Activated T-cell treated with anti-CD3 and anti-CD28 coated beads for 48 hours (primary cell): ENCODE measurements around the gene ADARB1.

Experiments
- DNase-seq: peaks from one replicate; pipeline ENCODE4 v3.0.0-alpha.2; 2020; ENCODE audit warnings: low read depth

The ADARB1 gene

GRCh38 chr21:45152265-45152746 is 77.9 kb downstream of the ADARB1 start:
- DNase-seq: peak; percentile 64

DNA sequence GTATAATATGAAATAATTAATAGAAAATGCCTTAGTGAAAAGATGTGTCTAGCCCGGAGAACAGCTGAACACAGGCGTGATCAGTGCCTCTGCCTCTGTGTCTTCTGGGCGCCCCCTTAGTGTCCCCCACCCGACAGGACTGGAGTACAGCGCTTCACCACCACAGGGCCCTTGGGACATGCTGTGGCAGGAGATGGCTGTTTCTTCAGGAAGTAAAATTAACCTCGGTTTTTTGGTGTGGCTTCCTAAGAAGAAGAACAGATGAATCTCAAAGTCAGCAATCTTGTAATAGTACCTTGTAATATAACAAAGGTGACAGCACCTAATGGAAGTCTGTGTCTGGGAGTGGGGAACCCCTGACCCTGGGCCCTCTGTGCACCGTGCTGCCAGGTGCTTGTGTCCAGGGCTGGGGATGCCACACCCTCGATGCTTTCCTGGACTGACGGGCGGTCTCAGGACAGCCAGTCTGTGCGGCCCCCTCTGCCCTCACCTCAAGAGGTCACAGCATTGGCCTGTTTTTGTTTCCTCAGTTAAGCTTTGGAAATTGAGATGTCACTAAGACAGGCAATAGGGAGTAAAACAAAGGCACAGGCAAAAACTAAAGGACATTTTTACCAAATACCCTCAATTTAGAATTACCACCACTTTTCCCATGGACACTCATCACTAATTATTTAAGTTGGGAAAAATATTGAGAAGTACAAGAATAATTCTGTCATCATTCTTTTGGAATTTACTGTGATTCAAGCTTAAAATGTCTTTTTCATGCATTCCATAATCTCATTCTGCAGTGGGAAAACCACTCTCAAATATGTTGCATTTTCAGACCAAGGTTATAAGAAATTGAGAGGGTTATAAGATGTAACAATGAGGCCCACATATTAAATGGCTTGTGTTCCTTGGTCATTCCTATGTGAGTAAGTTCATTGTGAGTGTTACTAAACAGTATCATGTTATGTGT is 79.3 kb downstream of the ADARB1 start:
- DNase-seq: no peak

- peak; percentile 8 for DNase-seq
Observed at GRCh38 chr21:45154511-45155508, 80.4 kb downstream of the ADARB1 start.

- no peak for DNase-seq
Observed at GRCh38 chr21:45155910-45156309, 81.5 kb downstream of the ADARB1 start.

- no peak for DNase-seq
Observed at GRCh38 chr21:45156459-45156858, 82.1 kb downstream of the ADARB1 start.

DNA sequence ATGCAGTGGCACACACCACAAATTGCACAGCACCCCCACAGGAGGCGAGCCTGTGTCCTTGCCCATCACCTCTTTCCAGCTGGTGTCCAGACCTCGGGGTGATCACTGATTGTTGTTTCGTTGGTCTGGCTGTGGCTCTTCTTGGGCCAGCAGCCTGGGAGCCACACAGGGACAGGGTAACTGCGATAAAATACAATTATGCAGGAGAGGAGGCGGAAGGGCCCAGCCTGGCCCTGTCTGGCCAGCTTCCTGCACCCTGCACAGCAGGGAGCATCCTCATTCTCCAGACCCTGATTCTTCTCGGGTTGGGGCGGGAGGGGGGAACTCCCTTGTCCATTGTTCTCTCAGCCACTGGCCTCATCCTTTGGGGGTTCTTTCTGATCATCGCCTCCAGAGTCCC is 83.6 kb downstream of the ADARB1 start:
- no peak for DNase-seq

DNA sequence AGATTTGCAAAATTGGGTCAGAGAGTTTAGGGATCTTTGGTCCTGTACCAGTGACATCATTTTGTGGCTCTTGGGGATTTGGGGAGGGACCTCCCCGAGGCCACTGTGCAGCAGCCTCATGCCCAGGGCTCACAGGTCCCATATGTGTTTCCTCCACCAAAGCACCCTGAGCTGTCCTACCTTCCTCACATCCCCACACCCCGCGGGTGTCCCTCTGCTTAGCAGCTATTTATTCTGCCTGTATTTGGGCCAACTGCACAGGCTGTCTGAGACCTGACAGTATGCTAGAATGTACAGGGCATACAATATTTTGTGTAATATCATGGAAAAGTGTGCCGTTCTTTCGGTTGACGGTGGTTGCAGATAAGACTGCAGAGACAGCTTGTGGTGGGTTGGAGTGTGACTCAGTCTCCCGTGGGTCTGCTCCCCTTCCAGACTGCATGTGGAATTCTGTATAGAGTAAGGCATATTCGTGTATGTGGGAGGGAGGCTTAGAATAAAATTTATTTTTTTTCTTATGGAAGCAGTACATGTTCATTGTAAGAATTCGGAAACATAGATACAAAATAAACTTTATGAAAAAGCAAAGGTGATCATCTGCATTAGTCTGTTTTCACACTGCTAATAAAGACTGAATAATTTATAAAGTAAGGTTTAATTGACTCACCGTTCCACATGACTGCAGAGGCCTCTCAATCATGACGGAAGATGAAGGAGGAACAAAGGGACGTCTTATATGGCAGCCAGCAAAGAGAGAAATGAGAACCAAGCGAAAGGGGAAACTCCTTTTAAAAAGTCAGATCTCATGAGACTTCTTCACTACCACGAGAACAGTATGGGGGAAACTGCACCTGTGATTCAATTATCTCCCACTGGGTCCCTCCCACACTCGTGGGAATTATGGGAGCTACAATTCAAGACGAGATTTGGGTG is 84.4 kb downstream of the ADARB1 start:
- no peak for DNase-seq

GRCh38 chr21:45160198-45160597 is 85.8 kb downstream of the ADARB1 start:
- DNase-seq: no peak

DNA sequence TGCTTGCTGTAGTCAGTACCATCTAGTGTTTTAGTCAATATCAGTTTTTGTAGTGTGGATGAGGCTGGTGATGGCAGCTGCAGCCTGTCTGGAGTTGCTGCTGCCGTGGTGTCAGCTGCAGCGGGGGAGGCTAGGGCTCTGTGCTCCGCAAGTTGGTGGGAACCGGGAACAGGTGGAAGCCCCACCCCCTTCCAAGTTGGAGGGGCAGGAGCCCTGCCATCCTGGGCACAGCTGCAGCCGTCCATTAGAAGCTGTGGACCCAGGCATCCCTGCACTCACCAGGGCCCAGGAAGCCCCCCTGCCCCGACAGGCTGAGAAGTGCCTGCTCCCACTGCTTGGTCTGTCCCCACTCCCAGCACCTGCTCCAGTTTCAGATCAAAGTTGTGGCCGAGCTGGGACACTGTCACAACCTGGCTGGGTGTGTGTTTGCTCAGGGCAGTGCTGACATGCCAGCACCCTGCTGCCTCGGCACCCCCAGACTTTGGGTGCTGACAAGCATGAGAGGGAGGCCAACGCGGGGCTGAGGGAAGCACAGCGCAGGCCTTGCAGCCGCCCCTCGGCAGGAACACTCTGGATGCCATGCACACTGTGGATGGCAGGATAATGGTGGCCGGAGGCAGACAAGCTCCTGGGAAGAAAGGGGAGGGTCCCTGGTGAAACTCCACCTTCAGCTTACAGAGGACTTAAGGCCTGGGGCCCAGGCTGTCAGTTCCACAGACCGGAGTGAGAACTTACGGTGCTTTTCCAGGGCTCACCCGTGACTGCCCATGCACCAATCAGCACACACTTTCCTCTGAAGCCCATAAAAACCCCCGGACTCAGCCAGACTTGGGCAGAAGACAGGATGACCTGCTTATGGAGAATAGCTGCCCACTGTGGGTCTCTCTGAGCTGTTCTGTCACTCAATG is 86.9 kb downstream of the ADARB1 start:
- DNase-seq: no peak

GRCh38 chr21:45162115-45162514 is 87.7 kb downstream of the ADARB1 start:
- no peak for DNase-seq

DNA sequence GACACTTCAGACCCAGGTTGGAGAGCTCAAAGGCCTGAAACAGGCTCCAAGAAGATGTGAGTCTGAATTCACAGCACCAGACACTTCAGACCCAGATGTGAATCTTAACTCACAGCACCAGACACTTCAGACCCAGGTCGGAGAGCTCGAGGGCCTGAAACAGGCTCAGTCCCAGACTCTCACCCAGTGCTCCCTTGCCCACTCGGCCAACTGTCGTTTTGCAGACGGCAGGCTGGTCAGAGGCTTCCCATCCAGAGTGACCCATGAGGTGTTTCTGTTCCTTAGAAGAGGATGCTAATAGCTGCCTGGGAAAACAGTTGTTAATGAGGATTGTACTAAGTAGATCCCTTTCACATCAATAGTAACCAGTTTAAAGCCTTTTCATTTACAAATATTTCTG is 88.4 kb downstream of the ADARB1 start:
- DNase-seq: no peak

DNA sequence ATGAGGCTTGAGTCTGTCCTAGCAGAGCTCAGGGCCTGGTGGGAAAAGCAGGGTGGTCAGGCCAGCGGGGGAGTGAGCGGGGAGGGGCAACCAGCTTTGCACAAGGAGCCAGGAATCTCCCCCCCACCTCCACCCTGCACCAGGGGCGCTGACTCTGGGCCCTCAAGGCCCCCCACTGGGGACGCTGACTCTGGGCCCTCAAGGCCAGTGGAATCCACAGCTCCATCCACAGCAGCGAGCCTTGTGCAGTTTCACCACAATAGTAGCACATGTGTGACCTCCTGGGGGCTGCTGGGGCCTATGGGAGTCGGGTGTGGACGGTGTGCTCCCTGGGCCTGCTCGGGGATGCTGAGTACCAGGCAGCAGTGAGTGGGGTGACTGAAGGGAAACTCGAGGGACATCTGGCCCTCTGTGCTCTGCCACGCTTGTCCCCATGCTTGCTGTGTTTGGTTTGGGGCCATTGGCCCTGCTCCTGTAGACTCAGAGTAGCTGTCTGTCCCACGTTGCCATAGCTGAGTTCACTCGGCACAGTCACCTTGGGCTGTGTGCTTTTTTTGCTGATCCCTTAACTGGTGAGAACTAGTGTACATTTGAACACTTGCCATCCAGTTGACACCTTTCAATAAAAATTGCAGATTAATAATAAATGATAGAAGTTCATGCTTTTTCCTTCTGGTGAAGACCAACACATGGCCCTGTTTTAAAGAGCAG is 89.2 kb downstream of the ADARB1 start:
- no peak for DNase-seq

DNA sequence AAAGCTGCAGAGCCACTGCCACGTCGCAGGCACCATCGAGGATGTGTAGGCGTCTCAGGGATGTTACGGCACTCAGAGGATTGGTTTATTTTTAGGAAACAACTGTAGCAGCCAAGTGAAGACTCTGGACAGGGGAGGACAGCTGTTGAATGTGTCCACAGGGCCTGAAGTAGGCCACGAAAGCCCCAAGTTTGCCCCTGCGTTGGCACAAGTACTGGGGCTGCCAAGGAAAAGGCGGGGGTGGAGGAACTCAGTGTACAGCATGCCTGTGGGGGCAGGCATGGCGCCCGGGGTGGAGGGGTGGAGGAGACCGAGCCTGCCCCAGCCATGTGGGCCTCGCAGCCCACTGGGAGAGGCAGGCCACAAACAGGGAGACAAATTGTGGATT is 89.7 kb downstream of the ADARB1 start:
- DNase-seq: no peak

DNA sequence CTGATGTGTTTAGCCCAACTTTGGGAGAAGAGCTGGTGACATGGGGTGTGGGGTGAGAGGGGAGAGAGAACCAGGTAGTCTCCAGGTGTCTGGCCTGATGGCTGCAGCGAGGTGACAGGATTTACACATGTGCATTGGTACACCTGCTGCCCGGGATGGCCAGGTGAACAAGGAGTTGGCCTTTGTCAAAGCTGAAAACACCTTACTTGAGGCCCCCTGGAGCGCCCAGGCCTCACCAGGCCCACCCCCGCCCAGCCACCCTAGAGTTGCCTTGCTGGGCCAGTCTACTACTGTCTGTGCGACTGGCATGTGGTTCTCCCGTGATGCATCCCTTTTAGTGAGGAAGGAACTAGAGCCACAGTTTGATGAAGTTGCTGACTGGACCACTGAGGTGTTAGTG is 90.5 kb downstream of the ADARB1 start:
- no peak for DNase-seq

GRCh38 chr21:45166931-45167330 is 92.6 kb downstream of the ADARB1 start:
- DNase-seq: no peak

GRCh38 chr21:45167796-45168222 is 93.4 kb downstream of the ADARB1 start:
- no peak for DNase-seq

DNA sequence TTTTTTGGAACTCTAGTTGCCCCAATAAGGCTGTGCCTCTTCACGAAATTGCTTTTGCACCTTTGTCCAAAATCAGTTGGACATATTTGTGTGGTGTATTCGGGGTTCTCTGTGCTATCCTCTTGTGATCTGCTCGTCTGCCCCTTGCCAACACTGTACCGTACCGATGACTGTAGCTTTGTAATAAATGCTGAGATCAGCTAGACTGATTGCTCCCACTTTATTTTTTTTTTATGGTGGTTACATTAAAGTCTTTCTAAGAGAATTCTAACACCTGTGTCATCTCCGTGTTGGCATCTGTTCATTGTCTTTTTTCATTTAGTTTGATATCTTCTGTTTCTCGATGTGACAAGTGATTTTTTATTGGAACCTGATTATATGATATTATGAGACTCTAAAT is 94.1 kb downstream of the ADARB1 start:
- no peak for DNase-seq

DNA sequence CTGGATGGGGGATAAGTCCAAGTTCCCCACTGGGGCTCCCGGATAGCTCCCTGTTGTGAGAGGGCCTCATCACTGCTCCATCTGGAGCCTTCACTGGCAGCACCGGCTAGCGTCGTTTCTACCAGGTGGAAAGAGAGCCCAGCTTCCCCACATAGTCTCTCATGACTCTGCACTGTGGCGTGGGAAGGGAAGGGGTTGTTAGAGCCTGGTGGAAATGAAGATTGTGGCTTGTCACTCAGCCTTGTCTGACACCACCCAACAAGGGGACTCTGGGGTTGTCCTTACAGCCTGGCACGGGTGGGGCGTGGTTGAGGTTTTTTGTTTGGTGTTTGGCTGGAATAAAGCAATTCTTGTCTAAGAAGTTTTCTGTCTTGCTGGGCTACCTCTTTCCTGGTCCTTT is 94.6 kb downstream of the ADARB1 start:
- DNase-seq: no peak

GRCh38 chr21:45169682-45170081 is 95.3 kb downstream of the ADARB1 start:
- DNase-seq: no peak

- DNase-seq: no peak
Observed at GRCh38 chr21:45170987-45171386, 96.6 kb downstream of the ADARB1 start.
